Heart left ventricle (tissue), 16 donors: ENCODE data around the gene IZUMO3. TPM values are rescaled to one million over a fixed set of nuclear protein-coding genes. Genes with fewer than 3 reads are reported as not detected.

ENCODE experiments used
- ATAC-seq, 4 donors: fragments of 200-7000 bp; cut with Tn5 transposase; one replicate each; pipeline ENCODE4 v1.9.1; 2020 to 2022; ENCODE audit warnings: moderate library complexity in 4 of 4, mild to moderate bottlenecking in 3 of 4, moderate number of reproducible peaks in 1 of 4
- DNase-seq, 5 donors: peaks; one replicate each; pipeline ENCODE4 v3.0.0-alpha.2; 2020
- H3K27ac ChIP-seq, 12 donors: fragments of 200-600 bp; sonication (generic) in 4 of 12; one replicate each; pipeline versions ENCODE4 v1.5.0 to v1.8.0; 2016 to 2022; ENCODE audit warnings: mild to moderate bottlenecking in 2 of 12
- H3K27me3 ChIP-seq, 9 donors: fragments of 200-600 bp; sonication (generic) in 2 of 9; one replicate each; pipeline versions ENCODE4 v1.5.1 to v1.8.0; 2016 to 2022; ENCODE audit warnings: mild to moderate bottlenecking in 3 of 9
- H3K36me3 ChIP-seq, 9 donors: fragments of 200-600 bp; sonication (generic) in 2 of 9; one replicate each; pipeline versions ENCODE4 v1.5.0 to v1.8.0; 2018 to 2022; ENCODE audit warnings: mild to moderate bottlenecking in 2 of 9
- H3K4me1 ChIP-seq, 12 donors: fragments of 200-600 bp; sonication (generic) in 4 of 12; one replicate each; pipeline versions ENCODE4 v1.5.0 to v1.8.0; 2016 to 2022; ENCODE audit warnings: mild to moderate bottlenecking in 3 of 12
- H3K4me3 ChIP-seq, 12 donors: fragments of 200-600 bp; sonication (generic) in 4 of 12; one replicate each; pipeline versions ENCODE4 v1.5.0 to v1.8.0; 2017 to 2022; ENCODE audit warnings: mild to moderate bottlenecking in 9 of 12, moderate library complexity in 4 of 12
- H3K9me3 ChIP-seq, 12 donors: fragments of 200-600 bp; sonication (generic) in 4 of 12; one replicate each; pipeline versions ENCODE4 v1.5.0 to v1.8.0; 2016 to 2022; ENCODE audit warnings: mild to moderate bottlenecking in 1 of 12
- POLR2A ChIP-seq, 2 donors: fragments of 450-650 bp; IDR thresholded peaks; one replicate each; pipeline ENCODE4 v1.6.1; 2017; ENCODE audit warnings: antibody characterized with exemption in 2 of 2, mild to moderate bottlenecking in 2 of 2, moderate library complexity in 2 of 2
- WGBS, 4 donors: extraction: QIAGEN DNeasy Blood & Tissue Kit in 2 of 4; methylation state at CpG; one replicate each; pipeline versions ENCODE4 v1.1.5 to v1.1.7; 2013 to 2018; 5-methylcytosine and 5-hydroxymethylcytosine counted together
- intact Hi-C, 10 donors: fragments of 100-400 bp; cut with DNase I; formaldehyde crosslinking; loops; one replicate each; pipeline versions ENCODE4 v1.11.1 to v1.14.2; 2022
- polyA plus RNA-seq, 2 donors: library from polyadenylated mRNA; stranded (reverse); fragments of 200-250 nt; gene quantifications; one replicate each; pipeline ENCODE4 v1.2.3, GENCODE V29; 2013
- total RNA-seq, 9 donors: library from RNA; depleted of rRNA in 2 of 9; stranded (reverse); fragments of >200 nt in 2 of 9; fragmentation: NEBNext Ultra II Directional in 3 of 9; extraction: Animal tissue kit (Norgen Biotek cat#: 25700) in 3 of 9; gene quantifications; one replicate each; pipeline versions ENCODE4 v1.1.0 to v1.2.4, GENCODE V29; 2016 to 2023
- TF ChIP-seq, protein P1 (sequence below), 12 donors: fragments of 200-600 bp; sonication (generic) in 4 of 12; IDR thresholded peaks; one replicate each; pipeline versions ENCODE4 v1.5.0 to v1.8.0; 2018 to 2022; ENCODE audit warnings: antibody characterized with exemption in 12 of 12, mild to moderate bottlenecking in 5 of 12
- donor health status: ischemic (EF 13 %, LVEDD 7.1; RV severe dilation, severe dysfunction).
- donor health status: healthy with polysubstance abuse.
- donor health status: DM: no; HTN: yes; CAD: no.
- donor health status: DM: no; HTN: no; CAD: no.
- donor health status: ischemic (EF 25% LVEDD 6.9; RV normal size, moderate dysfunction).
- donor health status: ischemic (EF 25% LVEDD 5.7; RV mildly dilated, moderate dysfunction).
- donor health status: healthy.
- donor health status: DM: yes; HTN: yes; CAD: no.
- donor health status: ischemic (EF 35%, LVEDD 5.7; RV mildly dilated, moderate dysfunction).
- donor health status: nonischemic (EF 11% LVEDD 7.7; RV severe dilation, severe dysfunction).
- donor health status: DM: yes; HTN: yes; CAD: no.
- donor health status: PGD.
- donor health status: ischemic (EF 29% LVEDD 5.4; RV normal size, mild dysfunction).
- donor health status: nonischemic (EF 23%, LVEDD 6.1; RV moderate dilation, normal function).

The IZUMO3 gene
- total and polyA plus RNA-seq, 11 donors = not detected

GRCh38 chr9:24500761-24501160, 44.9 kb downstream of the IZUMO3 start:
- H3K27me3 ChIP-seq = no peaks in the 10 kb centered on the region
- DNase-seq (no peak), ATAC-seq (no peak)
- no peak for TF ChIP-seq POLR2A (IDR thresholded peaks at IDR 0.05)
- TF ChIP-seq, protein P1, sequence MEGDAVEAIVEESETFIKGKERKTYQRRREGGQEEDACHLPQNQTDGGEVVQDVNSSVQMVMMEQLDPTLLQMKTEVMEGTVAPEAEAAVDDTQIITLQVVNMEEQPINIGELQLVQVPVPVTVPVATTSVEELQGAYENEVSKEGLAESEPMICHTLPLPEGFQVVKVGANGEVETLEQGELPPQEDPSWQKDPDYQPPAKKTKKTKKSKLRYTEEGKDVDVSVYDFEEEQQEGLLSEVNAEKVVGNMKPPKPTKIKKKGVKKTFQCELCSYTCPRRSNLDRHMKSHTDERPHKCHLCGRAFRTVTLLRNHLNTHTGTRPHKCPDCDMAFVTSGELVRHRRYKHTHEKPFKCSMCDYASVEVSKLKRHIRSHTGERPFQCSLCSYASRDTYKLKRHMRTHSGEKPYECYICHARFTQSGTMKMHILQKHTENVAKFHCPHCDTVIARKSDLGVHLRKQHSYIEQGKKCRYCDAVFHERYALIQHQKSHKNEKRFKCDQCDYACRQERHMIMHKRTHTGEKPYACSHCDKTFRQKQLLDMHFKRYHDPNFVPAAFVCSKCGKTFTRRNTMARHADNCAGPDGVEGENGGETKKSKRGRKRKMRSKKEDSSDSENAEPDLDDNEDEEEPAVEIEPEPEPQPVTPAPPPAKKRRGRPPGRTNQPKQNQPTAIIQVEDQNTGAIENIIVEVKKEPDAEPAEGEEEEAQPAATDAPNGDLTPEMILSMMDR (IDR thresholded peaks at IDR 0.05) = no peak
- no peak overlapping the region for H3K27ac ChIP-seq
- no peaks in the 10 kb centered on the region for H3K9me3 ChIP-seq
- WGBS, 4 donors = 69 to 74% (median 71%) methylated on average over 3 of the region's 3 CpGs
- H3K36me3 ChIP-seq = no peaks in the 10 kb centered on the region
- no peaks in the 10 kb centered on the region for H3K4me1 ChIP-seq
- no peak overlapping the region for H3K4me3 ChIP-seq
- intact Hi-C loops = loop anchor here in 1 of 10 donors (2.0 kb wide), 1 partner anchor 20 kb away; no protein-coding TSS in a partner anchor

GRCh38 chr9:24498632-24499031, 47.1 kb downstream of the IZUMO3 start:
- TF ChIP-seq POLR2A (IDR thresholded peaks at IDR 0.05) = no peak
- H3K9me3 ChIP-seq = no peaks in the 10 kb centered on the region
- no peak for ATAC-seq

GRCh38 chr9:24497671-24498070, 48.0 kb downstream of the IZUMO3 start:
- Histone ChIP-seq H3K4me1 (no peaks in the 10 kb centered on the region), H3K4me3 (no peak overlapping the region), H3K36me3 (no peaks in the 10 kb centered on the region), H3K27ac (no peak overlapping the region), H3K9me3 (peaks cover 0 to 5% (median 0%) of the 10 kb centered on the region in 12 donors), H3K27me3 (no peaks in the 10 kb centered on the region)
- WGBS, 4 donors = 55 to 60% (median 58%) methylated on average over 4 of the region's 4 CpGs
- intact Hi-C loops = no loop called here
- ATAC-seq = no peak
- no peak for TF ChIP-seq POLR2A (IDR thresholded peaks at IDR 0.05)
- TF ChIP-seq, protein P1 (IDR thresholded peaks at IDR 0.05) = no peak
- no peak for DNase-seq

More at GRCh38 chr9:24498632-24499031, 47.1 kb downstream of the IZUMO3 start:
- 19 to 35% (median 21%) methylated on average over 2 of the region's 2 CpGs for WGBS, 4 donors
- Histone ChIP-seq H3K4me3 (no peak overlapping the region), H3K4me1 (no peaks in the 10 kb centered on the region), H3K27ac (no peak overlapping the region), H3K36me3 (no peaks in the 10 kb centered on the region), H3K27me3 (no peaks in the 10 kb centered on the region)
- no peak for DNase-seq
- intact Hi-C loops = no loop called here
